Sigmoid colon (tissue), 7 donors: ENCODE measurements around the gene OLIG3. TPM values are rescaled to one million over a fixed set of nuclear protein-coding genes. Genes with fewer than 3 reads are reported as not detected.

Experiments
- DNase-seq: peaks from one replicate; pipeline ENCODE4 v3.0.0-alpha.2; 2019
- H3K27ac ChIP-seq, 4 donors: fragments of 200-600 bp; sonication (generic); one replicate each; pipeline ENCODE4 v1.5.1; 2016 to 2019; ENCODE audit warnings: mild to moderate bottlenecking in 1 of 4
- H3K27me3 ChIP-seq, 3 donors: fragments of 200-600 bp; sonication (generic); one replicate each; pipeline ENCODE4 v1.5.1; 2019; ENCODE audit warnings: mild to moderate bottlenecking in 1 of 3
- H3K36me3 ChIP-seq, 4 donors: fragments of 200-600 bp; sonication (generic); one replicate each; pipeline ENCODE4 v1.5.1; 2016 to 2019
- H3K4me1 ChIP-seq, 4 donors: fragments of 200-600 bp; sonication (generic); one replicate each; pipeline ENCODE4 v1.5.1; 2017 to 2019
- H3K4me3 ChIP-seq, 4 donors: fragments of 200-600 bp; sonication (generic); one replicate each; pipeline ENCODE4 v1.5.1; 2017 to 2019; ENCODE audit warnings: mild to moderate bottlenecking in 2 of 4, moderate library complexity in 1 of 4
- H3K9me3 ChIP-seq, 4 donors: fragments of 200-600 bp in 3 of 4; sonication (generic) in 3 of 4; one replicate each; pipeline versions ENCODE4 v1.5.1 to v1.6.1; 2013 to 2019
- CTCF ChIP-seq, 4 experiments: fragments of 450-650 bp in 3 of 4; fragments of 200-600 bp in 1 of 4; IDR thresholded peaks; one replicate each; pipeline ENCODE4 v1.5.1; 2016 to 2019; ENCODE audit warnings: antibody characterized with exemption in 4 of 4, mild to moderate bottlenecking in 3 of 4, moderate library complexity in 2 of 4
- EP300 ChIP-seq, 4 donors: sonication (generic); formaldehyde crosslinking; IDR thresholded peaks; one replicate each; pipeline ENCODE4 v1.6.1; 2017; ENCODE audit warnings: antibody characterized with exemption in 4 of 4
- POLR2A ChIP-seq, 2 donors: fragments of 450-650 bp; IDR thresholded peaks; one replicate each; pipeline ENCODE4 v1.6.1; 2016; ENCODE audit warnings: antibody characterized with exemption in 2 of 2, mild to moderate bottlenecking in 2 of 2, moderate library complexity in 2 of 2
- POLR2AphosphoS5 ChIP-seq, 4 donors: sonication (generic); formaldehyde crosslinking; IDR thresholded peaks; one replicate each; pipeline ENCODE4 v1.6.1; 2017; ENCODE audit warnings: antibody characterized with exemption in 4 of 4
- WGBS, 2 donors: extraction: QIAGEN DNeasy Blood & Tissue Kit; methylation state at CpG; one replicate each; pipeline ENCODE4 v1.1.7; 2013; 5-methylcytosine and 5-hydroxymethylcytosine counted together
- intact Hi-C: fragments of 100-400 bp; cut with DNase I; formaldehyde crosslinking; loops from one replicate; pipeline ENCODE4 v1.15.1; 2023
- polyA plus RNA-seq, 3 donors: library from polyadenylated mRNA; stranded (reverse); fragments of 200-250 nt; gene quantifications; one replicate each; pipeline ENCODE4 v1.2.3, GENCODE V29; 2013
- total RNA-seq, 4 donors: library from RNA; depleted of rRNA; stranded (reverse); fragments of >200 nt; gene quantifications; one replicate each; pipeline ENCODE4 v1.1.0, GENCODE V29; 2016
- donor health status: healthy with polysubstance abuse.
- donor health status: Bipolar disorder and iron deficiency.
- donor health status: healthy.

The OLIG3 gene
- total and polyA plus RNA-seq, 7 donors, result not detected

GRCh38 chr6:137452333-137452894 is 41.8 kb downstream of the OLIG3 start:
- H3K36me3 ChIP-seq, result no peaks in the 10 kb centered on the region
- no peak for DNase-seq
- intact Hi-C loops, result no loop called here
- H3K9me3 ChIP-seq, result no peaks in the 10 kb centered on the region
- H3K27ac ChIP-seq, result no peak overlapping the region
- no peak overlapping the region for H3K4me3 ChIP-seq
- H3K4me1 ChIP-seq, result peaks cover 0 to 12% (median 0%) of the 10 kb centered on the region in 4 donors
- WGBS, 2 donors, result 83 to 84% methylated on average over 7 of the region's 7 CpGs
- no peaks in the 10 kb centered on the region for H3K27me3 ChIP-seq
- TF ChIP-seq EP300 (IDR thresholded peaks at IDR 0.05) (no peak), POLR2AphosphoS5 (IDR thresholded peaks at IDR 0.05) (no peak), CTCF (IDR thresholded peaks at IDR 0.05) (no peak), POLR2A (IDR thresholded peaks at IDR 0.05) (no peak)

- Histone ChIP-seq H3K4me1 (no peaks in the 10 kb centered on the region), H3K27me3 (no peaks in the 10 kb centered on the region), H3K9me3 (no peaks in the 10 kb centered on the region), H3K27ac (no peak overlapping the region), H3K36me3 (no peaks in the 10 kb centered on the region), H3K4me3 (no peak overlapping the region)
- DNase-seq, result no peak
- TF ChIP-seq POLR2A (IDR thresholded peaks at IDR 0.05) (no peak), CTCF (IDR thresholded peaks at IDR 0.05) (no peak), EP300 (IDR thresholded peaks at IDR 0.05) (no peak), POLR2AphosphoS5 (IDR thresholded peaks at IDR 0.05) (no peak)
- intact Hi-C loops, result no loop called here
- WGBS, 2 donors, result 88 to 97% methylated on average over 1 of the region's 1 CpG
Measured at GRCh38 chr6:137443901-137444300, 50.3 kb downstream of the OLIG3 start.
